NCI-H2196 treated with DMSO at 0.1 percent for 48 hours (cell line): ENCODE data around the gene SLC16A6.
"Not testable (repeated sequence)": the region's sequence is repeated elsewhere in the genome, so short reads cannot be mapped to it uniquely, and the experiment has no call there.

Experiments used
- DNase-seq: peaks from one replicate; lab custom pipeline; 2025; ENCODE audit not compliant: unreplicated experiment; lab: John Stamatoyannopoulos, UW

SLC16A6 gene

GRCh38 chr17:68248891-68249290 is 42.0 kb downstream of the SLC16A6 start:
- DNase-seq: no peak

- DNase-seq: no peak
Measured at GRCh38 chr17:68248199-68248825, 42.6 kb downstream of the SLC16A6 start.

GRCh38 chr17:68247445-68248198 is 43.3 kb downstream of the SLC16A6 start, which contains the start of gene AMZ2:
Gene AMZ2 (plus strand): TSS chr17:68248043. CDS start chr17:68250188, 2,145 bp downstream.
- DNase-seq: peak; percentile 76

GRCh38 chr17:68246271-68247028 is 44.5 kb downstream of the SLC16A6 start:
- no peak for DNase-seq

GRCh38 chr17:68239632-68240366 is 51.1 kb downstream of the SLC16A6 start:
- no peak for DNase-seq

- DNase-seq: no peak
Measured at GRCh38 chr17:68238871-68239253, 52.1 kb downstream of the SLC16A6 start.

GRCh38 chr17:68238164-68238870 is 52.6 kb downstream of the SLC16A6 start:
- DNase-seq: no peak

- DNase-seq: not testable (repeated sequence)
Measured at GRCh38 chr17:68237369-68238163, 53.4 kb downstream of the SLC16A6 start.

GRCh38 chr17:68235336-68235791 is 55.6 kb downstream of the SLC16A6 start:
- DNase-seq: not testable (repeated sequence)

- DNase-seq: not testable (repeated sequence)
Measured at GRCh38 chr17:68234726-68235335, 56.1 kb downstream of the SLC16A6 start.

- not testable (repeated sequence) for DNase-seq
Measured at GRCh38 chr17:68232741-68233140, 58.2 kb downstream of the SLC16A6 start.

GRCh38 chr17:68231541-68231940 is 59.4 kb downstream of the SLC16A6 start:
- DNase-seq: no peak

- not testable (repeated sequence) for DNase-seq
Measured at GRCh38 chr17:68231131-68231530, 59.8 kb downstream of the SLC16A6 start.

- DNase-seq: no peak
Measured at GRCh38 chr17:68229619-68230018, 61.3 kb downstream of the SLC16A6 start.

GRCh38 chr17:68228817-68229570 is 61.9 kb downstream of the SLC16A6 start:
- DNase-seq: no peak

- not testable (repeated sequence) for DNase-seq
Measured at GRCh38 chr17:68228039-68228680, 62.8 kb downstream of the SLC16A6 start.

GRCh38 chr17:68225055-68225454 is 65.9 kb downstream of the SLC16A6 start:
- not testable (repeated sequence) for DNase-seq

GRCh38 chr17:68222606-68223005 is 68.3 kb downstream of the SLC16A6 start:
- no peak for DNase-seq
